H1 (cell line): ENCODE data around the gene SPOCD1. TPM values are rescaled to one million over a fixed set of nuclear protein-coding genes. Genes with fewer than 3 reads are reported as not detected.

ENCODE experiments used
- CTCF ChIA-PET: fragments of 300-600 bp; sonication (Branson Sonifier 250); formaldehyde crosslinking; loops from one replicate; lab custom pipeline; 2021; ENCODE audit not compliant: partially characterized antibody; lab: Charles Lee
- POLR2A ChIA-PET: fragments of 300-600 bp; sonication (Branson Sonifier 250); formaldehyde crosslinking; loops from one replicate; lab custom pipeline; 2021; ENCODE audit warnings: inconsistent platforms; ENCODE audit not compliant: partially characterized antibody; lab: Charles Lee
- DNase-seq, 2 experiments: peaks; one replicate each; pipeline versions ENCODE4 v3.0.0 to v3.0.0-alpha.2; 2010 to 2022; ENCODE audit warnings: low spot score in 2 of 2, low read depth in 1 of 2, mixed read lengths in 1 of 2
- FAIRE-seq: peaks from 2 replicates; lab custom pipeline; 2011; peaks lifted over from hg19 to GRCh38; lab: Jason Lieb, UNC
- H2AFZ ChIP-seq: 2 replicates; pipeline ENCODE4 v1.8.1; 2012; ENCODE audit warnings: low read length, inconsistent platforms
- H2AK5ac ChIP-seq: 2 replicates; pipeline ENCODE4 v1.6.1; 2013; ENCODE audit warnings: low read depth, low read length
- H2BK120ac ChIP-seq: replicated peaks from 2 replicates; pipeline ENCODE3; 2013; ENCODE audit warnings: low read depth, low read length, inconsistent platforms
- H2BK12ac ChIP-seq: 2 replicates; pipeline ENCODE4 v1.6.1; 2013; ENCODE audit warnings: low read depth, low read length
- H2BK15ac ChIP-seq: 2 replicates; pipeline ENCODE4 v1.6.1; 2013; ENCODE audit warnings: low read length
- H2BK20ac ChIP-seq: 2 replicates; pipeline ENCODE4 v1.6.1; 2013; ENCODE audit warnings: low read length
- H2BK5ac ChIP-seq: 2 replicates; pipeline ENCODE4 v1.6.1; 2013; ENCODE audit warnings: low read depth, low read length
- H3K14ac ChIP-seq: 2 replicates; pipeline ENCODE4 v1.6.1; 2013; ENCODE audit warnings: inconsistent platforms; ENCODE audit not compliant: insufficient read length
- H3K18ac ChIP-seq: 2 replicates; pipeline ENCODE4 v1.6.1; 2013; ENCODE audit warnings: low read length; ENCODE audit errors: extremely low read depth
- H3K23ac ChIP-seq: 2 replicates; pipeline ENCODE4 v1.6.1; 2013; ENCODE audit warnings: inconsistent platforms; ENCODE audit not compliant: insufficient read length
- H3K23me2 ChIP-seq: 2 replicates; pipeline ENCODE4 v1.6.1; 2013; ENCODE audit warnings: low read depth, low read length
- H3K27ac ChIP-seq: 2 replicates; pipeline ENCODE4 v1.6.1; 2011; ENCODE audit warnings: low read depth, low read length, inconsistent platforms
- H3K27me3 ChIP-seq, 4 experiments: replicated peaks in 1 of 4; 1 replicate in 1 of 4; 2 replicates in 3 of 4; pipeline versions ENCODE4 v1.6.1 to v1.8.1; 2011 to 2013; ENCODE audit warnings: low read length in 3 of 4, mild to moderate bottlenecking in 3 of 4, inconsistent platforms in 2 of 4, mixed read lengths in 2 of 4, moderate library complexity in 1 of 4; ENCODE audit not compliant: control insufficient read depth in 3 of 4, insufficient read depth in 3 of 4; ENCODE audit errors: extremely low read depth in 1 of 4
- H3K36me3 ChIP-seq, 4 experiments: 2 replicates each; pipeline versions ENCODE4 v1.6.1 to v1.8.1; 2011 to 2013; ENCODE audit warnings: mild to moderate bottlenecking in 4 of 4, low read length in 3 of 4, moderate library complexity in 2 of 4, control low read depth in 1 of 4, inconsistent platforms in 1 of 4; ENCODE audit not compliant: insufficient read depth in 4 of 4, control insufficient read depth in 2 of 4
- H3K4ac ChIP-seq: replicated peaks from 2 replicates; pipeline ENCODE3; 2013; ENCODE audit warnings: low read length, low read depth, mixed read lengths, inconsistent platforms; ENCODE audit not compliant: insufficient read length
- H3K4me1 ChIP-seq, 4 experiments: replicated peaks in 1 of 4; 1 replicate in 1 of 4; 2 replicates in 3 of 4; pipeline versions ENCODE4 v1.6.1 to v1.8.1; 2011 to 2013; ENCODE audit warnings: low read length in 3 of 4, inconsistent platforms in 2 of 4, mixed read lengths in 1 of 4; ENCODE audit not compliant: insufficient read depth in 4 of 4, control insufficient read depth in 3 of 4
- H3K4me2 ChIP-seq, 2 experiments: 2 replicates each; pipeline versions ENCODE4 v1.6.1 to v1.8.1; 2011 to 2013; ENCODE audit warnings: low read depth in 2 of 2, low read length in 2 of 2, control low read depth in 1 of 2, inconsistent platforms in 1 of 2, mild to moderate bottlenecking in 1 of 2; ENCODE audit not compliant: insufficient read depth in 1 of 2
- H3K4me3 ChIP-seq, 4 experiments: fragments of 200-600, 300-600 bp in 1 of 4; sonication (generic), shearing (Covaris generic), sonication (Bioruptor Twin) in 1 of 4; 2 replicates each; pipeline versions ENCODE4 v1.5.1 to v1.8.1; 2011 to 2016; ENCODE audit warnings: low read length in 4 of 4, low read depth in 3 of 4, control low read depth in 2 of 4, inconsistent platforms in 2 of 4, mild to moderate bottlenecking in 2 of 4, mixed read lengths in 1 of 4, moderate library complexity in 1 of 4; ENCODE audit not compliant: insufficient read depth in 2 of 4; ENCODE audit errors: extremely low read depth in 1 of 4
- H3K56ac ChIP-seq: replicated peaks from 2 replicates; pipeline ENCODE3; 2013; ENCODE audit warnings: low read depth, mild to moderate bottlenecking, mixed read lengths, low read length, inconsistent platforms; ENCODE audit not compliant: insufficient read length
- H3K79me1 ChIP-seq: 2 replicates; pipeline ENCODE4 v1.6.1; 2013; ENCODE audit warnings: low read depth, low read length, control low read depth
- H3K79me2 ChIP-seq, 2 experiments: 2 replicates each; pipeline versions ENCODE4 v1.6.1 to v1.8.1; 2012 to 2013; ENCODE audit warnings: low read length in 2 of 2, mild to moderate bottlenecking in 2 of 2, inconsistent platforms in 1 of 2; ENCODE audit not compliant: insufficient read depth in 2 of 2, control insufficient read depth in 1 of 2
- H3K9ac ChIP-seq, 4 experiments: replicated peaks in 1 of 4; 1 replicate in 1 of 4; 2 replicates in 3 of 4; pipeline versions ENCODE4 v1.6.1 to v1.8.1; 2011 to 2013; ENCODE audit warnings: low read depth in 3 of 4, low read length in 3 of 4, control low read depth in 2 of 4, mild to moderate bottlenecking in 2 of 4, moderate library complexity in 2 of 4, inconsistent platforms in 1 of 4; ENCODE audit errors: extremely low read depth in 1 of 4
- H3K9me3 ChIP-seq, 2 experiments: 2 replicates each; pipeline versions ENCODE4 v1.6.1 to v1.8.1; 2012 to 2013; ENCODE audit warnings: mild to moderate bottlenecking in 2 of 2, moderate library complexity in 2 of 2, control low read depth in 1 of 2, inconsistent platforms in 1 of 2, low read depth in 1 of 2, low read length in 1 of 2, mixed read lengths in 1 of 2; ENCODE audit not compliant: insufficient read depth in 2 of 2
- H4K20me1 ChIP-seq, 2 experiments: replicated peaks in 1 of 2; 2 replicates each; pipeline versions ENCODE3 to v1.8.1; 2011 to 2013; ENCODE audit warnings: inconsistent platforms in 2 of 2, low read length in 2 of 2, mild to moderate bottlenecking in 1 of 2; ENCODE audit not compliant: insufficient read depth in 2 of 2, control insufficient read depth in 1 of 2
- H4K5ac ChIP-seq: 2 replicates; pipeline ENCODE4 v1.6.1; 2013; ENCODE audit warnings: low read length, low read depth, mixed read lengths, inconsistent platforms; ENCODE audit not compliant: insufficient read length
- H4K8ac ChIP-seq: 2 replicates; pipeline ENCODE4 v1.8.0; 2013; ENCODE audit warnings: mild to moderate bottlenecking, moderate library complexity, low read length, inconsistent platforms; ENCODE audit not compliant: insufficient read depth; ENCODE audit errors: extremely low read depth
- H4K91ac ChIP-seq: replicated peaks from 2 replicates; pipeline ENCODE3; 2013; ENCODE audit warnings: low read length, mixed read lengths, inconsistent platforms; ENCODE audit not compliant: insufficient read length
- CTBP2 ChIP-seq: IDR thresholded peaks from 2 replicates; pipeline ENCODE4 v1.7.0; 2011; ENCODE audit warnings: borderline replicate concordance, mild to moderate bottlenecking, moderate library complexity, mixed read lengths, low read length; ENCODE audit not compliant: insufficient read depth, insufficient read length
- EP300 ChIP-seq, 2 experiments: IDR thresholded peaks; 1 replicate in 1 of 2; 2 replicates in 1 of 2; pipeline ENCODE4 v1.6.1; 2011 to 2012; ENCODE audit warnings: low read depth in 2 of 2, low read length in 2 of 2, mild to moderate bottlenecking in 2 of 2, borderline replicate concordance in 1 of 2, inconsistent platforms in 1 of 2, moderate library complexity in 1 of 2
- HDAC2 ChIP-seq, 2 experiments: fragments of 300-600 bp in 1 of 2; sonication (generic) in 1 of 2; IDR thresholded peaks; 2 replicates each; pipeline ENCODE4 v1.6.1; 2011 to 2012; ENCODE audit warnings: low read depth in 2 of 2, low read length in 2 of 2, mild to moderate bottlenecking in 2 of 2, moderate library complexity in 2 of 2, borderline replicate concordance in 1 of 2, inconsistent platforms in 1 of 2
- KDM5A ChIP-seq: fragments of 200-600 bp; IDR thresholded peaks from 2 replicates; pipeline ENCODE4 v1.7.1; 2012; ENCODE audit warnings: mild to moderate bottlenecking, low read length, inconsistent platforms, mixed read lengths
- SAP30 ChIP-seq: fragments of 300-600 bp; sonication (generic); IDR thresholded peaks from 2 replicates; pipeline ENCODE4 v1.7.1; 2012; ENCODE audit warnings: low read length, moderate library complexity, mild to moderate bottlenecking, inconsistent platforms; ENCODE audit not compliant: insufficient read depth, insufficient replicate concordance
- SP1 ChIP-seq: IDR thresholded peaks from 2 replicates; pipeline ENCODE4 v1.6.1; 2011; ENCODE audit warnings: low read depth, low read length
- SP2 ChIP-seq: IDR thresholded peaks from 2 replicates; pipeline ENCODE4 v1.6.1; 2012; ENCODE audit warnings: mild to moderate bottlenecking, low read length, inconsistent platforms
- TAF1 ChIP-seq: IDR thresholded peaks from 2 replicates; pipeline ENCODE4 v1.6.1; 2011; ENCODE audit warnings: mild to moderate bottlenecking, low read depth, low read length
- TBP ChIP-seq: IDR thresholded peaks from 2 replicates; pipeline ENCODE4 v1.6.1; 2011; ENCODE audit warnings: low read depth, low read length, improper control_type of control experiment
- TCF12 ChIP-seq: IDR thresholded peaks from 2 replicates; pipeline ENCODE4 v1.6.1; 2011; ENCODE audit warnings: low read depth, mild to moderate bottlenecking, low read length
- WGBS, 2 experiments: shearing (Covaris generic) in 1 of 2; methylation state at CpG; one replicate each; pipeline versions ENCODE4 v1.1.6 to v1.1.7; 2013 to 2015; ENCODE audit warnings: low lambda C conversion rate in 2 of 2, mixed read lengths in 2 of 2, inconsistent platforms in 1 of 2, low coverage in 1 of 2, missing lambda C conversion rate in 1 of 2; ENCODE audit not compliant: insufficient replicate concordance in 2 of 2, insufficient coverage in 1 of 2, insufficient read length in 1 of 2; ENCODE audit errors: extremely low coverage in 1 of 2, missing lambda C conversion rate in 1 of 2; 5-methylcytosine and 5-hydroxymethylcytosine counted together
- polyA plus RNA-seq, 7 experiments: library from polyadenylated mRNA; depleted of rRNA in 3 of 7; stranded (reverse) in 5 of 7; unstranded in 2 of 7; fragments of >200 nt in 5 of 7; fragments of 200-250 nt in 2 of 7; gene quantifications; 1 replicate in 5 of 7; 2 replicates in 1 of 7; 4 replicates in 1 of 7; pipeline versions ENCODE4 v1.2.1 to v1.2.3, GENCODE V29; 2011 to 2013; ENCODE audit warnings: missing spikeins in 2 of 7, mixed read lengths in 2 of 7
- total RNA-seq: library from RNA; stranded (reverse); fragmentation: NEBNext Ultra II Directional; extraction: Animal tissue kit (Norgen Biotek cat#: 25700); gene quantifications from 2 replicates; pipeline ENCODE4 v1.2.1, GENCODE V29; 2021
- TF ChIP-seq, protein P1 (sequence below): IDR thresholded peaks from 2 replicates; pipeline ENCODE4 v1.6.1; 2012; ENCODE audit warnings: inconsistent platforms
- TF ChIP-seq, protein P2 (sequence below): IDR thresholded peaks from 2 replicates; pipeline ENCODE4 v1.6.1; 2012; ENCODE audit warnings: inconsistent platforms

Gene SPOCD1
- total and polyA plus RNA-seq, 2 of the 8 experiments (the other 6 are each of a cell fraction or from before 2014, with no cell fraction given): 1.8 to 2.9 TPM

DNA sequence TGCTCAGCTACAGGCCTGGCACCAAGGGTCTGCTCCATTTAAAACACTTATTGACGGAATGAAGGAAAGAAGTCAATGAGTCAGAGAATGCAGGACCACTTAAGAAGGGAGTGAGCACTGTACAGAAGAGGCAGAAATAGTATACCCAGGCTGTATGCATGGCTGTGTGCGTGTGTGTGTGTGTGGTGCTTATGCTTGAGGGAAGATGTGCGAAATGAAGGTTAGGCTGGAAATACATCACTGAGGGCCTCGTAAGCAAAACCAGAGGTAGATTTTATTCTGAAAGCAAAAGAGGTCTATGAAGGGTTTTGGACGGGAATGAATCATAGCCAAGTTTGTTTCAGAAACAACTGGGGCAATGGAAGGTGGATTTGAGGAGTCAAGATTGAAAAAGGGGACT is 42.0 kb downstream of the SPOCD1 start:
- H3K27ac ChIP-seq: no peak overlapping the region
- H2BK20ac ChIP-seq: no peak overlapping the region
- no peak overlapping the region for H3K9ac ChIP-seq
- no peak overlapping the region for H4K91ac ChIP-seq
- 81% methylated on average over 5 of the region's 5 CpGs; no CpG with 5 or more reads in 1 of the 2 experiments for WGBS, 2 experiments
- H2BK15ac ChIP-seq: no peak overlapping the region
- no peak for FAIRE-seq
- H4K20me1 ChIP-seq: peaks cover 0 to 2% of the 10 kb centered on the region in 2 experiments
- peaks cover 3% of the 10 kb centered on the region; the same call in 1 of the 2 replicates for H3K79me1 ChIP-seq
- no peak overlapping the region for H2AFZ ChIP-seq
- H3K56ac ChIP-seq: no peak overlapping the region
- no peaks in the 10 kb centered on the region for H3K79me2 ChIP-seq
- H3K4me2 ChIP-seq: no peak overlapping the region; a peak in 1 of 4 replicates
- H3K23ac ChIP-seq: no peak overlapping the region
- H4K8ac ChIP-seq: no peak overlapping the region
- no peak overlapping the region for H4K5ac ChIP-seq
- DNase-seq: no peak
- no peak overlapping the region for H3K4ac ChIP-seq
- ChIA-PET CTCF (interaction anchor here (1.1 to 5.3 kb wide), 5 partner anchors 9 to 142 kb away, joined by 3 to 43 read pairs (median 5); partner anchors contain the start of gene ADGRB2), POLR2A (interaction anchor here (1.6 to 2.3 kb wide), 2 partner anchors 10 to 14 kb away, joined by 6 read pairs; no protein-coding TSS in a partner anchor)
- H2BK120ac ChIP-seq: no peak overlapping the region
- no peak overlapping the region for H3K4me3 ChIP-seq
- H3K14ac ChIP-seq: no peak overlapping the region
- peaks cover 0 to 18% (median 8%) of the 10 kb centered on the region in 4 experiments; a peak in 6 of 7 replicates for H3K4me1 ChIP-seq
- no peak overlapping the region for H2BK12ac ChIP-seq
- no peak overlapping the region for H2AK5ac ChIP-seq
- peaks cover 26 to 49% (median 44%) of the 10 kb centered on the region in 4 experiments for H3K27me3 ChIP-seq
- H3K36me3 ChIP-seq: no peaks in the 10 kb centered on the region
- peaks cover 7% of the 10 kb centered on the region for H3K23me2 ChIP-seq
- no peaks in the 10 kb centered on the region for H3K9me3 ChIP-seq
- H3K18ac ChIP-seq: no peak overlapping the region
- no peak overlapping the region for H2BK5ac ChIP-seq
- TF ChIP-seq SAP30 (no peak), TBP (no peak), TAF1 (no peak), SP1 (no peak), HDAC2 (IDR thresholded peaks at IDR 0.05; ENCODE audit: borderline replicate concordance in 1 of 2, low read depth in 2 of 2, low read length in 2 of 2) (no peak), TCF12 (no peak), SP2 (no peak), CTBP2 (no peak), EP300 (IDR thresholded peaks at IDR 0.05; ENCODE audit: borderline replicate concordance in 1 of 2, low read depth in 2 of 2, low read length in 2 of 2) (no peak), KDM5A (no peak)
- TF ChIP-seq, protein P1, sequence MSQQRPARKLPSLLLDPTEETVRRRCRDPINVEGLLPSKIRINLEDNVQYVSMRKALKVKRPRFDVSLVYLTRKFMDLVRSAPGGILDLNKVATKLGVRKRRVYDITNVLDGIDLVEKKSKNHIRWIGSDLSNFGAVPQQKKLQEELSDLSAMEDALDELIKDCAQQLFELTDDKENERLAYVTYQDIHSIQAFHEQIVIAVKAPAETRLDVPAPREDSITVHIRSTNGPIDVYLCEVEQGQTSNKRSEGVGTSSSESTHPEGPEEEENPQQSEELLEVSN: no peak
- TF ChIP-seq, protein P2, sequence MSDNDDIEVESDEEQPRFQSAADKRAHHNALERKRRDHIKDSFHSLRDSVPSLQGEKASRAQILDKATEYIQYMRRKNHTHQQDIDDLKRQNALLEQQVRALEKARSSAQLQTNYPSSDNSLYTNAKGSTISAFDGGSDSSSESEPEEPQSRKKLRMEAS: no peak
